Glutamatergic neuron (in vitro differentiated cells): ENCODE data around the gene MRTFB. TPM values are rescaled to one million over a fixed set of nuclear protein-coding genes. Genes with fewer than 3 reads are reported as not detected.

Source experiments
- DNase-seq: peaks from one replicate; pipeline ENCODE4 v3.0.0; 2022
- H3K27ac Mint-ChIP-seq: one replicate; pipeline ENCODE4 v1.8.0; 2020; ENCODE audit warnings: mild to moderate bottlenecking, mixed read lengths, inconsistent platforms; ENCODE audit not compliant: unreplicated experiment
- H3K27me3 Mint-ChIP-seq: one replicate; pipeline ENCODE4 v1.8.0; 2020; ENCODE audit warnings: mild to moderate bottlenecking, moderate library complexity, mixed read lengths, inconsistent platforms; ENCODE audit not compliant: unreplicated experiment
- H3K36me3 Mint-ChIP-seq: one replicate; pipeline ENCODE4 v1.8.0; 2020; ENCODE audit warnings: mild to moderate bottlenecking, mixed read lengths, inconsistent platforms; ENCODE audit not compliant: unreplicated experiment
- H3K4me1 Mint-ChIP-seq: one replicate; pipeline ENCODE4 v1.8.0; 2020; ENCODE audit warnings: mild to moderate bottlenecking, low read depth, mixed read lengths, inconsistent platforms; ENCODE audit not compliant: unreplicated experiment
- H3K4me3 Mint-ChIP-seq: one replicate; pipeline ENCODE4 v1.8.0; 2020; ENCODE audit warnings: mild to moderate bottlenecking, mixed read lengths, inconsistent platforms; ENCODE audit not compliant: unreplicated experiment
- H3K9me3 Mint-ChIP-seq: one replicate; pipeline ENCODE4 v1.8.0; 2020; ENCODE audit warnings: mild to moderate bottlenecking, moderate library complexity, mixed read lengths, inconsistent platforms; ENCODE audit not compliant: unreplicated experiment
- CTCF ChIP-seq: fragments of 200-600 bp; sonication (generic); IDR thresholded peaks from one replicate; pipeline ENCODE4 v1.5.0; 2021; ENCODE audit not compliant: partially characterized antibody, unreplicated experiment
- total RNA-seq: library from RNA; stranded (reverse); fragmentation: NEBNext Ultra II Directional; extraction: Animal tissue kit (Norgen Biotek cat#: 25700); gene quantifications from one replicate; pipeline ENCODE4 v1.2.1, GENCODE V29; 2021; ENCODE audit not compliant: unreplicated experiment

The MRTFB gene
- total RNA-seq, 1 donor from 2014 or later = 29.6 TPM

- no peak for DNase-seq
- Mint-ChIP-seq H3K9me3 (no peaks in the 10 kb centered on the region), H3K27me3 (no peaks in the 10 kb centered on the region), H3K4me1 (no peaks in the 10 kb centered on the region), H3K36me3 (peaks cover 4% of the 10 kb centered on the region), H3K4me3 (no peak overlapping the region), H3K27ac (no peak overlapping the region)
- TF ChIP-seq CTCF = no peak
These were observed 181.7 kb downstream of the MRTFB start for GRCh38 chr16:14252860-14253259.

- DNase-seq = no peak
- H3K9me3 Mint-ChIP-seq = no peaks in the 10 kb centered on the region
- H3K27me3 Mint-ChIP-seq = no peaks in the 10 kb centered on the region
- TF ChIP-seq CTCF = no peak
- no peak overlapping the region for H3K4me3 Mint-ChIP-seq
- H3K27ac Mint-ChIP-seq = no peak overlapping the region
- H3K36me3 Mint-ChIP-seq = no peaks in the 10 kb centered on the region
- H3K4me1 Mint-ChIP-seq = no peaks in the 10 kb centered on the region
These were observed 191.9 kb downstream of the MRTFB start for GRCh38 chr16:14263011-14263410.

GRCh38 chr16:14263769-14264168 is 192.7 kb downstream of the MRTFB start:
- Mint-ChIP-seq H3K27me3 (no peaks in the 10 kb centered on the region), H3K4me1 (no peaks in the 10 kb centered on the region), H3K9me3 (no peaks in the 10 kb centered on the region), H3K4me3 (no peak overlapping the region), H3K36me3 (no peaks in the 10 kb centered on the region), H3K27ac (no peak overlapping the region)
- DNase-seq = no peak
- TF ChIP-seq CTCF = no peak

GRCh38 chr16:14264327-14264943 is 193.3 kb downstream of the MRTFB start:
- no peak for TF ChIP-seq CTCF
- DNase-seq = no peak
- Mint-ChIP-seq H3K4me1 (no peaks in the 10 kb centered on the region), H3K36me3 (no peaks in the 10 kb centered on the region), H3K27ac (no peak overlapping the region), H3K27me3 (no peaks in the 10 kb centered on the region), H3K4me3 (no peak overlapping the region), H3K9me3 (no peaks in the 10 kb centered on the region)

GRCh38 chr16:14268073-14268472 is 197.0 kb downstream of the MRTFB start:
- H3K9me3 Mint-ChIP-seq = peaks cover 3% of the 10 kb centered on the region
- DNase-seq = no peak
- no peak overlapping the region for H3K4me3 Mint-ChIP-seq
- H3K27me3 Mint-ChIP-seq = no peaks in the 10 kb centered on the region
- H3K36me3 Mint-ChIP-seq = no peaks in the 10 kb centered on the region
- no peak overlapping the region for H3K27ac Mint-ChIP-seq
- no peaks in the 10 kb centered on the region for H3K4me1 Mint-ChIP-seq
- no peak for TF ChIP-seq CTCF
